Adrenal gland (tissue), 12 donors: ENCODE measurements around the gene SYT2. TPM values are rescaled to one million over a fixed set of nuclear protein-coding genes. Genes with fewer than 3 reads are reported as not detected.

Source experiments
- DNase-seq, 7 donors: peaks; one replicate each; pipeline ENCODE4 v3.0.0-alpha.2; 2019 to 2020
- H3K27ac ChIP-seq, 5 donors: fragments of 200-600 bp; sonication (generic) in 4 of 5; 1 replicate in 3 of 5; 2 replicates in 2 of 5; pipeline versions ENCODE4 v1.5.1 to v1.8.0; 2016 to 2020; ENCODE audit warnings: mild to moderate bottlenecking in 1 of 5
- H3K27me3 ChIP-seq: fragments of 200-600 bp; 2 replicates; pipeline ENCODE4 v1.8.0; 2021
- H3K36me3 ChIP-seq, 2 donors: fragments of 200-600 bp; replicated peaks in 1 of 2; 1 replicate in 1 of 2; 2 replicates in 1 of 2; pipeline versions ENCODE4 v1.5.1 to v1.8.0; 2018 to 2022
- H3K4me1 ChIP-seq, 2 donors: fragments of 200-600 bp; replicated peaks in 1 of 2; 1 replicate in 1 of 2; 2 replicates in 1 of 2; pipeline versions ENCODE4 v1.5.1 to v1.8.0; 2018 to 2021
- H3K4me3 ChIP-seq, 4 donors: fragments of 200-600 bp; sonication (generic) in 3 of 4; one replicate each; pipeline ENCODE4 v1.5.1; 2016 to 2018
- H3K9me3 ChIP-seq, 3 donors: fragments of 200-600 bp; sonication (generic) in 1 of 3; replicated peaks in 1 of 3; 1 replicate in 2 of 3; 2 replicates in 1 of 3; pipeline versions ENCODE4 v1.5.1 to v1.8.0; 2016 to 2021
- POLR2A ChIP-seq, 2 donors: fragments of 450-650 bp; IDR thresholded peaks; one replicate each; pipeline ENCODE4 v1.6.1; 2017; ENCODE audit warnings: antibody characterized with exemption in 2 of 2, mild to moderate bottlenecking in 2 of 2, moderate library complexity in 1 of 2
- WGBS, 4 donors: extraction: QIAGEN DNeasy Blood & Tissue Kit in 2 of 4; methylation state at CpG; one replicate each; pipeline versions ENCODE4 v1.1.5 to v1.1.7; 2013 to 2017; 5-methylcytosine and 5-hydroxymethylcytosine counted together
- intact Hi-C, 2 donors: fragments of 100-400 bp; cut with DNase I; formaldehyde crosslinking; loops; one replicate each; pipeline versions ENCODE4 v1.14.1 to v1.15.0; 2022 to 2023
- polyA plus RNA-seq, 3 donors: library from polyadenylated mRNA; stranded (reverse); fragments of 200-250 nt in 2 of 3; fragments of 350-450 nt in 1 of 3; fragmentation: Illumina TruSeq in 1 of 3; extraction: RNeasy Lipid Tissue Mini Kit (QIAGEN cat#74804) in 1 of 3; gene quantifications; one replicate each; pipeline ENCODE4 v1.2.3, GENCODE V29; 2013 to 2014
- total RNA-seq, 9 donors: library from RNA; depleted of rRNA in 4 of 9; stranded (reverse); fragments of >200 nt in 4 of 9; fragments of 120-200 nt in 1 of 9; fragmentation: NEBNext Ultra II Directional in 1 of 9; extraction: Animal tissue kit (Norgen Biotek cat#: 25700) in 1 of 9; gene quantifications; one replicate each; pipeline versions ENCODE4 v1.1.0 to v1.2.4, GENCODE V29; 2013 to 2023
- TF ChIP-seq, protein P1 (sequence below), 6 experiments: fragments of 450-650 bp in 4 of 6; fragments of 200-600 bp in 2 of 6; sonication (generic) in 1 of 6; IDR thresholded peaks; 1 replicate in 5 of 6; 2 replicates in 1 of 6; pipeline versions ENCODE4 v1.5.1 to v1.8.0; 2016 to 2021; ENCODE audit warnings: antibody characterized with exemption in 6 of 6, mild to moderate bottlenecking in 2 of 6, moderate library complexity in 1 of 6
- donor health status: healthy with polysubstance abuse.
- donor health status: Bipolar disorder and iron deficiency.
- donor health status: DM: yes; HTN: yes; CAD: no.
- donor health status: DM: no; HTN: no; CAD: no.
- donor health status: DM: no; HTN: no; CAD: no.
- donor health status: DM: yes; HTN: yes; CAD: no.

The SYT2 gene
- total and polyA plus RNA-seq, 12 donors, result 0.08 to 3.8 (median 0.44) TPM; not detected in 3

DNA sequence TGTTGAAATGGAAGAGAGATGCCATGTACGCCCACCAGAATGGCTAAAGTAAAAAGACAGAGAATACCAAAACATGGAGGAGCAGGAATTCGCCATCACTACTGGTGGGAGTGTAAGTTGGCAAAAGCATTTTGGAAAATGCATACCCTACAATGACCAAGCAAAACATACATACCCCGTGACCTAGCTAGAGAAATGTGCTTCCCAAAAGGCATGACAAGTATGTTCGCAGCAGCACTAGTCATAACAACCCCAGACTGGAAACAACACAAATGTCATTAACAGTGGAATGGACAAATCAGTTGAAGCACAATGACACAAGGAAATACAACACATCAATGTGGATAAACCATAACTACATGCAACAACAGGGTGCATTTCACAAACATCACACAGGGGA lies 27.2 kb downstream of the SYT2 start:
- no peaks in the 10 kb centered on the region for H3K9me3 ChIP-seq
- WGBS, 4 donors, result 71 to 85% (median 79%) methylated on average over 4 of the region's 4 CpGs
- TF ChIP-seq POLR2A (IDR thresholded peaks at IDR 0.05), result no peak
- TF ChIP-seq, protein P1, sequence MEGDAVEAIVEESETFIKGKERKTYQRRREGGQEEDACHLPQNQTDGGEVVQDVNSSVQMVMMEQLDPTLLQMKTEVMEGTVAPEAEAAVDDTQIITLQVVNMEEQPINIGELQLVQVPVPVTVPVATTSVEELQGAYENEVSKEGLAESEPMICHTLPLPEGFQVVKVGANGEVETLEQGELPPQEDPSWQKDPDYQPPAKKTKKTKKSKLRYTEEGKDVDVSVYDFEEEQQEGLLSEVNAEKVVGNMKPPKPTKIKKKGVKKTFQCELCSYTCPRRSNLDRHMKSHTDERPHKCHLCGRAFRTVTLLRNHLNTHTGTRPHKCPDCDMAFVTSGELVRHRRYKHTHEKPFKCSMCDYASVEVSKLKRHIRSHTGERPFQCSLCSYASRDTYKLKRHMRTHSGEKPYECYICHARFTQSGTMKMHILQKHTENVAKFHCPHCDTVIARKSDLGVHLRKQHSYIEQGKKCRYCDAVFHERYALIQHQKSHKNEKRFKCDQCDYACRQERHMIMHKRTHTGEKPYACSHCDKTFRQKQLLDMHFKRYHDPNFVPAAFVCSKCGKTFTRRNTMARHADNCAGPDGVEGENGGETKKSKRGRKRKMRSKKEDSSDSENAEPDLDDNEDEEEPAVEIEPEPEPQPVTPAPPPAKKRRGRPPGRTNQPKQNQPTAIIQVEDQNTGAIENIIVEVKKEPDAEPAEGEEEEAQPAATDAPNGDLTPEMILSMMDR (IDR thresholded peaks at IDR 0.05), result no peak
- peaks cover 9% of the 10 kb centered on the region for H3K27me3 ChIP-seq
- H3K27ac ChIP-seq, result no peak overlapping the region
- no peak for DNase-seq
- H3K4me3 ChIP-seq, result no peak overlapping the region
- H3K36me3 ChIP-seq, result no peaks in the 10 kb centered on the region
- intact Hi-C loops, result no loop called here
- H3K4me1 ChIP-seq, result no peaks in the 10 kb centered on the region

DNA sequence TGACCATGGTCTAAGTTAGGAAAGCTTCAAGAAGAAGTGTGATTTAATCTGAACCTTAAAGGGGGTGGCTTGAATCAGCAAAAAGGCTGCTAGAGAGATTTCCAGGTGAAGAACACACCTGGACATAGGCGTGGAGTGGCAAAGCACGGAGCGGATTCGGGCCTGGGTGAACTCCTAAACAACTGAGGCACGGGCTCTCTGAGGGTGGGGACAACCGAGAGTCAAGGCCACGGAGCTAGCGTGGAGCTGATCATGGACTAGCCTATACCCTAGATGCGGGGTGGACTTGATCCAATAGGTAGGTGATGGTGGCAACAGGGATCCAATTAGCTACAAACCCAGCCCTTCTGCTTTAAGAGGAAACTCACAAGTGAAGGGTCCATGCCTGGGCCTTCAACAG lies 27.8 kb downstream of the SYT2 start:
- Histone ChIP-seq H3K36me3 (no peaks in the 10 kb centered on the region), H3K9me3 (no peaks in the 10 kb centered on the region), H3K27me3 (peaks cover 9% of the 10 kb centered on the region), H3K4me1 (no peaks in the 10 kb centered on the region), H3K27ac (no peak overlapping the region), H3K4me3 (no peak overlapping the region)
- 88 to 90% (median 89%) methylated on average over 9 of the region's 9 CpGs for WGBS, 4 donors
- TF ChIP-seq, protein P1 (IDR thresholded peaks at IDR 0.05), result no peak
- TF ChIP-seq POLR2A (IDR thresholded peaks at IDR 0.05), result no peak
- DNase-seq, result no peak
- intact Hi-C loops, result no loop called here

DNA sequence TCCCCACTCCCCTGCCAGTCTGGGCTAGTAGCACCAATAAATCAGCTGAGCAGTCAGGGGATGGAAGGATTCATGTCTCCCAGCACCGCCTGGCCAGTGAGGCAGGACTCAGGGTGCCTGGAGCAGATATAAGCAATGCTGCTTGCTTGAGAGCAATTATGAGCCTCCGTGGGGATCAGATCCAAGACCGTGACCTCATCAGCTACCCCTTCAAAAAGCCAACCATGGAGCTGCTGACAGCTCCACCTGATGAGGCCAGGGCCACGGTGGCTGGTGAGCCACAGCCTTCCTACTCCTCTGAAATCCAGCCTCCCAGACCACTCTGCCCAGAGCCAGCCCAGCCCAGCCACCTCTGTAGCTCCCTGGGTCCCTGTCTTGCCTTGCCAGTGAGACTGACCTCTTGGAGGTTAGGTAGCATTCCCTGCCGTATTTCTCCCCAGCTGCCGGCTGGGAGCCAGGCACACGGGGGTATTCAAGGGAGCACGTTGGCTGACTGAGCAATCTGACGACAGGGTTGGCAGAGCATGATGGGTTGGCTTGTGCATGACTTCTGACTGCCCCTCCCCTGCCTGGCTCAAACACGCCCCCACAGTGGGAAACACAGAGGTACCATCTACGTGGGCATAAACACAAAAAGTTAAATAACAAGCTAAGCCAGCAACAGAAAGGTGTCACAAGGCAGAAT lies 28.4 kb downstream of the SYT2 start:
- no peak for DNase-seq
- Histone ChIP-seq H3K27ac (no peak overlapping the region), H3K4me1 (no peaks in the 10 kb centered on the region), H3K27me3 (peaks cover 9% of the 10 kb centered on the region), H3K4me3 (no peak overlapping the region), H3K36me3 (no peaks in the 10 kb centered on the region), H3K9me3 (no peaks in the 10 kb centered on the region)
- WGBS, 4 donors, result 54 to 66% (median 63%) methylated on average over 6 to 11 of the region's 11 CpGs
- TF ChIP-seq, protein P1 (IDR thresholded peaks at IDR 0.05), result no peak
- no peak for TF ChIP-seq POLR2A (IDR thresholded peaks at IDR 0.05)
- intact Hi-C loops, result no loop called here

DNA sequence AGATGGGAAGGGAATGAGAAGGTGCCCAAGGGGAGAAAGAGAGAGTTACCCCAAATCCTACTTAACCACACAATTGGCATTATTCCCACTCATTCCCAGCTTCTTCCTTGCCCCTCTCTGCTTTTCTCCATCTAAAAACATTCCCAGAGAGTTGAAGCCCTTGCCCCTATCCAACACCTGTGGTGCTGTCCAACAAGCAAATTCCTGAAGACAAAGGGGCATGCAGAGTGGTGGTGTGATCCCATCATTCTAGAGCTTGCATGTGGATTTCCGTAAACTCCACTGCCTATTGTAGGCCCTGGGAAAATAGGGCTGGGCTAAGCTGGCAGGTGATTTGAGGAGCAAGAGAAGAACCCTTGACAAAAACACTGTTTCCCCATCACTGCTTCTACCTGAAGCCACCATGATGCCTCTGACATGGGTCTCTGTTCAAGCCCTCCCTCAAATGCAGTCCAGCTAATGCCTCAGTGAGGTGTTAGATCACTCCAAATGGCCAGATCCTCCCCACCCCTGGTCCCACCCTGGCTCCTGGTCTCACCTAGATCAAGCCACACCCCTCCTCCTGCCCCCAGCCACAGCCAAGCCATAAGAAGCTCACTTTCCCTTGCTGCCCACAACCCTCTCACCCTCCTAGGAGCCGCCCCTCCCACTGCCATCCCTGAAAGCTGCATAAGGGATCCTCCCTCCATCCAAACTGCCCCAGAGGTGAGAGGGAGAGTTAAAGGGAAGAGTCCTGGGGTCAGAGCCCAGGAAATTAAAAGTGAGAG lies 29.5 kb downstream of the SYT2 start:
- TF ChIP-seq, protein P1 (IDR thresholded peaks at IDR 0.05), result no peak
- TF ChIP-seq POLR2A (IDR thresholded peaks at IDR 0.05), result no peak
- DNase-seq, result no peak
- H3K4me1 ChIP-seq, result no peaks in the 10 kb centered on the region
- H3K36me3 ChIP-seq, result no peaks in the 10 kb centered on the region
- WGBS, 4 donors, result 66 to 82% (median 72%) methylated on average over 1 to 2 of the region's 2 CpGs
- peaks cover 9% of the 10 kb centered on the region for H3K27me3 ChIP-seq
- no peak overlapping the region for H3K27ac ChIP-seq
- H3K4me3 ChIP-seq, result no peak overlapping the region
- intact Hi-C loops, result no loop called here
- H3K9me3 ChIP-seq, result no peaks in the 10 kb centered on the region
